IMR-90 (cell line): ENCODE data around the gene ABCE1.

Experiments
- BHLHE40 ChIP-seq: fragments of 150-350 bp; IDR thresholded peaks from 2 replicates; pipeline ENCODE4 v1.6.1; 2016; ENCODE audit warnings: mild to moderate bottlenecking, low read depth, low read length
- CEBPB ChIP-seq: IDR thresholded peaks from 2 replicates; pipeline ENCODE4 v1.6.1; 2012; ENCODE audit warnings: low read depth, low read length, improper control_type of control experiment
- CTCF ChIP-seq: conservative IDR thresholded peaks from 2 replicates; pipeline ENCODE4 v1.5.1; 2012; ENCODE audit warnings: mild to moderate bottlenecking, low read depth, low read length, improper control_type of control experiment
- FOS ChIP-seq: fragments of 150-350 bp; IDR thresholded peaks from 2 replicates; pipeline ENCODE4 v1.6.1; 2016; ENCODE audit warnings: low read depth, low read length
- MAZ ChIP-seq: IDR thresholded peaks from 2 replicates; pipeline ENCODE4 v1.6.1; 2012; ENCODE audit warnings: low read depth, mild to moderate bottlenecking, low read length, improper control_type of control experiment, moderate library complexity, borderline replicate concordance
- NFE2L2 ChIP-seq: fragments of 150-350 bp; IDR thresholded peaks from 2 replicates; pipeline ENCODE4 v1.6.1; 2016; ENCODE audit warnings: low read depth, mild to moderate bottlenecking, low read length
- POLR2A ChIP-seq: IDR thresholded peaks from 2 replicates; pipeline ENCODE4 v1.6.1; 2012; ENCODE audit warnings: mild to moderate bottlenecking, low read depth, low read length
- RAD21 ChIP-seq: IDR thresholded peaks from 2 replicates; pipeline ENCODE4 v1.6.1; 2012; ENCODE audit warnings: low read length, improper control_type of control experiment
- RCOR1 ChIP-seq: IDR thresholded peaks from 2 replicates; pipeline ENCODE4 v1.6.1; 2012; ENCODE audit warnings: mild to moderate bottlenecking, low read length, improper control_type of control experiment; ENCODE audit not compliant: insufficient replicate concordance
- RFX5 ChIP-seq: IDR thresholded peaks from 2 replicates; pipeline ENCODE4 v1.8.0; 2012; ENCODE audit warnings: low read depth, mild to moderate bottlenecking, low read length, moderate library complexity
- SMC3 ChIP-seq: fragments of 150-350 bp; IDR thresholded peaks from 2 replicates; pipeline ENCODE4 v1.6.1; 2016; ENCODE audit warnings: low read depth, mild to moderate bottlenecking, antibody characterized with exemption, low read length, moderate library complexity
- USF2 ChIP-seq: fragments of 150-350 bp; IDR thresholded peaks from 2 replicates; pipeline ENCODE4 v1.6.1; 2017; ENCODE audit warnings: mild to moderate bottlenecking, antibody characterized with exemption, low read length, low read depth
- TF ChIP-seq, protein P1 (sequence below): fragments of 150-350 bp; IDR thresholded peaks from 2 replicates; pipeline ENCODE4 v1.6.1; 2016; ENCODE audit warnings: low read depth, mild to moderate bottlenecking, low read length, moderate library complexity, borderline replicate concordance

DNA sequence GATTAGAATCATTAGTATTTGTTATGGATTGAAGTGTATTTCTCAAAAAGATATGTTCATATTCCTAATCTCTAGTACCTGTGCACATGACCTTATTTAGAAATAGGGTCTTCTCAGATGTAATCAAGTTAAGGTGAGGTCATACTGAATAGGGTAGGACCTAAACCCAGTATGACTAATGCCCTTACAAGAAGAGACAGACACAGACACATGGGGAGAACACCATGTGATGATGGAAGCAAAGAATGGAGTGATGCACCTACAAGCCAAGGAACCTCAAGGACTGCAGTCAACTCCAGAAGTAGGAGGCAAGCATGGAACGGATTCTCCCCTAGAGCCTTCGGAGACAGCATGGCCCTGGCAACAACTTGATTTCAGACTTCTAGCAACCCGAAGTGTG, 50.9 kb downstream of the ABCE1 start:
- TF ChIP-seq, protein P1, sequence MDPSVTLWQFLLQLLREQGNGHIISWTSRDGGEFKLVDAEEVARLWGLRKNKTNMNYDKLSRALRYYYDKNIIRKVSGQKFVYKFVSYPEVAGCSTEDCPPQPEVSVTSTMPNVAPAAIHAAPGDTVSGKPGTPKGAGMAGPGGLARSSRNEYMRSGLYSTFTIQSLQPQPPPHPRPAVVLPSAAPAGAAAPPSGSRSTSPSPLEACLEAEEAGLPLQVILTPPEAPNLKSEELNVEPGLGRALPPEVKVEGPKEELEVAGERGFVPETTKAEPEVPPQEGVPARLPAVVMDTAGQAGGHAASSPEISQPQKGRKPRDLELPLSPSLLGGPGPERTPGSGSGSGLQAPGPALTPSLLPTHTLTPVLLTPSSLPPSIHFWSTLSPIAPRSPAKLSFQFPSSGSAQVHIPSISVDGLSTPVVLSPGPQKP: no peak
- TF ChIP-seq CTCF (no peak), RCOR1 (no peak), USF2 (no peak), POLR2A (no peak), RFX5 (no peak), FOS (no peak), RAD21 (no peak), MAZ (no peak), NFE2L2 (no peak), CEBPB (no peak), BHLHE40 (no peak), SMC3 (no peak)
